HG02840 (cell line): ENCODE data around the gene FOXK2.

Experiments
- ATAC-seq: cut with Tn5 transposase; IDR thresholded peaks from one replicate; pipeline ENCODE4 v1.9.1; 2021; ENCODE audit warnings: mild to moderate bottlenecking, moderate library complexity, moderate number of reproducible peaks; ENCODE audit not compliant: unreplicated experiment, low FRiP score

Gene FOXK2

DNA sequence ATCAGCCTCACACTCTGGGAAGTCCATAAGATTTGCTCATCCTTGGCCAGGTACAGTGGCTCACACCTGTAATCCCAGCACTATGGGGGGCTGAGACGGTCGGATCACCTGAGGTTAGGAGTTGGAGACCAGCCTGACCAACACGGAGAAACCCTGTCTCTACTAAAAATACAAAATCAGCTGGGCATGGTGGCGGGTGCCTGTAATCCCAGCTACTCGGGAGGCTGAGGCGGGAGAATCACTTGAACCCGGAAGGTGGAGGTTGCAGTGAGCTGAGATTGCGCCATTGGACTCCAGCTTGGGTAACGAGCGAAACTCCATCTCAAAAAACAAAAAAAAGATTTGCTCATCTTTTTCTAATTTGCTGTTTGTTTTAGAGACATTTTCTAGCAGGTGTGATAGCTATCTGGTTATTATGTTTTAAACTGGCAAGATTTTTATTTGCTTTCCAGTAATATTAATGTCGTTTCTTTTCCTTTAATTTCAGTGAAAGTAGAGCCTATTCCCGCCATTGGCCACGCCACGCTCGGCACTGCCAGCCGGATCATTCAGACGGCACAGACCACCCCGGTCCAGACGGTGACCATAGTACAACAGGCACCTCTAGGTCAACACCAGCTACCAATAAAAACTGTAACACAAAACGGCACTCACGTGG is 67.2 kb downstream of the FOXK2 start:
- ATAC-seq = no peak

DNA sequence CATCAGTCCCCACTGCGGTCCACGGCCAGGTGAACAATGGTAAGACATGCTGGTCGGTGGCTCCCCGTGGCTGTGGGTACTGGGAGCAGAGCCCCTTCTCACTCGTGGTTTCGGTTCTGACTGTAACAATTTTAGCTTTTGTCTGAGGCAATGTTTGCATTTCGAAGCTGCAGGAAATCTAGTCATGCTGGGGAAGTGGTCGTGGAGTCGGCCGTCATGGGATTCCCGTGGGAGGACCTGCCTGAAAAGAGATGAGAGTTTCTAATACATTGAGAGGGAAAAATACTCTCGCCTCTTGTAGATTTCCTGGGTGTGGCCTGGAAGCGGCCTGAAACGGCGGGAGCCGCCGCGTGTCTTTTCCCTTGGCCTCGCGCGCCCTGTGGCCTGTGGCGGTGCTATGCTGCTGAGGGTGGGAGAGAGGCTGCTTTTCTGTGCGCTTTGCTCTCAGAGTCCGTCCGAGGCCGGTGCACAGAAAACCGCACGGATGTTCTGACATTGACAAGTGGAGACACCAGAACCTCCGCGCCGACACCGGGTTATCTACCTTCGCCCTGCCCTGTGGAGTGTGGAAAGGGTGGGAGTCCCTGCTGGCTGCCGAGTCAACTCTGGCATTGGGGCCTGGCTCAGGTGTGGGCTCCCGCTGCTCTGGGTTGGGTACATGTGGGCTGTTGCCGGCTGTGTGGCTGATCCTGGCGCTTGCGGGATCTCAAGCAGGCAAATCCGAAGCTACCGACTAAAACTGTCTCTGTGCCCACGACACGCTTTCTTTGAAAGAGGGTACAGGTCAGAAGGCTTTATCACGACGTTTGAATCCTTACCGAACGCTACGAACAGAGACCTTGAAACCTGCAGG is 67.9 kb downstream of the FOXK2 start:
- ATAC-seq = no peak

- ATAC-seq = no peak
These were observed 69.0 kb downstream of the FOXK2 start for GRCh38 chr17:82588266-82589175.

GRCh38 chr17:82589851-82590180 is 70.3 kb downstream of the FOXK2 start:
- ATAC-seq = no peak

GRCh38 chr17:82590216-82590615 is 70.7 kb downstream of the FOXK2 start:
- ATAC-seq = no peak

GRCh38 chr17:82590881-82591539 is 71.5 kb downstream of the FOXK2 start:
- ATAC-seq = no peak

GRCh38 chr17:82592289-82592766 is 72.8 kb downstream of the FOXK2 start:
- no peak for ATAC-seq

- ATAC-seq = no peak
These were observed 73.4 kb downstream of the FOXK2 start for GRCh38 chr17:82592767-82593589.

GRCh38 chr17:82593590-82594087 is 74.1 kb downstream of the FOXK2 start:
- ATAC-seq = no peak

DNA sequence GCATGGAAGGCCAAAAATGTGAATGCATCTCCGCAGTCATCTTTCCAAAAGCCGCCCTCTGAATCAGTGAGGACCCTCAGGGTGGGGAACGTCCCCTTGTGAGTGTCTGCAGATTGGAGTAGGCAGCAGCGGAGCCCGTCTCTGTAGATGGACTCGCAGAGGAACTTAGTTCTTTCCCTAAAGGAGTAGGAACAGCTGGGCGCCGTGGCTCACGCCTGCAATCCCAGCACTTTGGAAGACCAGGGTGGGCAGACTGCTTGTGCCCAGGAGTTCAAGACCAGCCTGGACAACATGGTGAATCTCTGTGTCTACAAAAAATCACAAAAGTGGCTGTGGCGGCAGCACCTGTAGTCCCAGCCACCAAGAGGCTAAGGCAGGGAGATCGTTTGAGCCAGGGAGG is 75.0 kb downstream of the FOXK2 start:
- ATAC-seq = no peak

- no peak for ATAC-seq
These were observed 76.4 kb downstream of the FOXK2 start for GRCh38 chr17:82595893-82596292.

DNA sequence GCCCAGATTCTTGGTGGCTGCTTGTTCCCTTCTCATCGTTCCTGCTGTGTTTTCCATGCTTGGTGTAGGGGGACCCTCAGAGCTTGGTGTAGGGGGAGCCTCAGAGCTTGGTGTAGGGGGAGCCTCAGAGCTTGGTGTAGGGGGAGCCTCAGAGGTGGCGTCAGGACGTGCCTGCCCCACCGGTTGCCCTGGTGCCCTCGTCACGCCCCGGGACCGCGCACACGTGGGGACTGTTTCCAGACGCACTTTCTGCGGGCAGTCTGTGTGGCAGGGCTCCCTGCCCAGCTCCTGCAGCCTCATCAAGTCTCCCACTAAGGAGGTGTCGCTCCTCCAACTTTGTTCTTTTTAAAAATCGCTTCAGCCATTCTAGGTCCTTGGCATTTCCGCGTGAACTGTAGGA is 76.8 kb downstream of the FOXK2 start:
- no peak for ATAC-seq

DNA sequence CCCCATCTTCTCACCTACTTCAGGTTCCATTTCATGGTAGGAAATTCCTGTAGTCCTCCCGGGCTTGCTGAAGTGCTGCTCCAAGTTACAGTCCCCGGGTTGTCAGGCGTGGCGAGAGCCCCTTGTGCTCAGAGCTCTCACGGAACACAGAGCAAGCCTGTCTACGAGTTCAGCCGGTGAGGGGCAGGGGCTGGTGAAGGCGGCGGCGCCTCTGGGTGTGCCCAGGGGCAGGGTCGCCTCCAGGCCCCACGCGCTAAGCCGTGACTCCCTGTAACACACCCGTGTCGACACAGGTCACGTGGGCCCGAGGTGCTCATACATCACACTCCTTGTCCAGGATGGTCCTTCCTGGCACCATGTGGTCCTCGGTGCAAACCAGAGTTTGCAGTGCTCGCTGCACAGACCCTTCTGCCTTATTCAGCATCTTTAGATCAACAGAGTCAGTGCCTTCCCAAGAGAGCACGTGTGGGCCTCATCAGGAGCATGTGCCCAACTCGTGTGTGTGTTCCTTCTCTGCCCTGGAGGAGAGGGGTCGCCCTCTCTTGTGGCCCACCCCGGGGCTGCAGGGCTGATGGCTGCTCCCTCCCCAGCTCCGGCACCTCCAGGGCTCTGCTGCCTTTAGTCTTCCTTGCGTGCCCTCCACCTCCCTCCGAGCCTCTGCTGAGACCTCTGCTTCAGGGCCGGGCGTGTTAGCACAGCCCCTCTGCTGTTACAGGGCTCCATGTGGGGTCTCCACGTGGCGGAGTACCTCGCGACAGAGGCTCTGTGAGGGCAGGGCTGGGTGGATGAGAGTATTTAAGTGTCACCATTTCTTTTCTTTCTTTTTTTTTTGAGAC is 77.5 kb downstream of the FOXK2 start:
- no peak for ATAC-seq

DNA sequence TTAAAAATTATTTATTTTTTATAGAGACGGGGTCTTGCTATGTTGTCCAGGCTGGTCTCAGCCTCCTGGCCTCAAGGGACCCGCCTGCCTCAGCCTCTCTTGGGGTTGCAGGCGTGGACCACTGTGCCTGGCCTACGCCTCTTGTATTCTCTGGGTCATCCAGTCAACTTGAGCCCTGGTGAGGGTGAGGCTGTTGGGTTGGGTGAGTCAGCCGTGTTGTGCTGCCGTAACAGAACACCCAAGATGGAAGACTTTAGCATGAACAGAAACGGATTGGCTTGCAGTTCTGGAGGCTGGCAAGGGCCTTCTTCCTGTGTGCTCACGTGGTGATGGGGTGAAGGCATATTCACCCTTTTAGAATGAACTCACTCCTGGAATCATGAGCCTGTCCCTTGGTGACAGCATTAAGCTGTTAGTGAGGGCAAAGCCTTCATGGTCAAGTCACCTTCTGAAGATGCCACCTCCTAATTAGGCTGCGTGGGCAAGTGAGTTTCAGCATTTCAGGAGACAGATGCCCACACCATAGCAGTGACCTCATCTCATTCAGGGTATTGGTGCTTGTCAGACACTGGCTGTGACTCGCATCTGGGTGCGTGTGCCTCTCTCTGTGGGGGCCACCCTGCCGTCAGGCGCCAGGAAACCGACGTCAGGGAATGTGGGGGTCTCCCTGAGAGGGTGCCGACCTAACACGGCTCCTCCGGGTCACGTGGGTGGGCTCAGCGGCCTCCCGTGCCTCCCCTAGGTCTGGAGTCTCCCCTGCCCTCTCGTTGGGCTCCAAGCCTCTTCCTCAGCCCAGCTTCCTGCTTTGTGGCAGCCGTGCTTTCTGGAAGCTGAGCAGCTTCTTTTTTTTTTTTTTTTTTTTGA is 79.0 kb downstream of the FOXK2 start:
- no peak for ATAC-seq

DNA sequence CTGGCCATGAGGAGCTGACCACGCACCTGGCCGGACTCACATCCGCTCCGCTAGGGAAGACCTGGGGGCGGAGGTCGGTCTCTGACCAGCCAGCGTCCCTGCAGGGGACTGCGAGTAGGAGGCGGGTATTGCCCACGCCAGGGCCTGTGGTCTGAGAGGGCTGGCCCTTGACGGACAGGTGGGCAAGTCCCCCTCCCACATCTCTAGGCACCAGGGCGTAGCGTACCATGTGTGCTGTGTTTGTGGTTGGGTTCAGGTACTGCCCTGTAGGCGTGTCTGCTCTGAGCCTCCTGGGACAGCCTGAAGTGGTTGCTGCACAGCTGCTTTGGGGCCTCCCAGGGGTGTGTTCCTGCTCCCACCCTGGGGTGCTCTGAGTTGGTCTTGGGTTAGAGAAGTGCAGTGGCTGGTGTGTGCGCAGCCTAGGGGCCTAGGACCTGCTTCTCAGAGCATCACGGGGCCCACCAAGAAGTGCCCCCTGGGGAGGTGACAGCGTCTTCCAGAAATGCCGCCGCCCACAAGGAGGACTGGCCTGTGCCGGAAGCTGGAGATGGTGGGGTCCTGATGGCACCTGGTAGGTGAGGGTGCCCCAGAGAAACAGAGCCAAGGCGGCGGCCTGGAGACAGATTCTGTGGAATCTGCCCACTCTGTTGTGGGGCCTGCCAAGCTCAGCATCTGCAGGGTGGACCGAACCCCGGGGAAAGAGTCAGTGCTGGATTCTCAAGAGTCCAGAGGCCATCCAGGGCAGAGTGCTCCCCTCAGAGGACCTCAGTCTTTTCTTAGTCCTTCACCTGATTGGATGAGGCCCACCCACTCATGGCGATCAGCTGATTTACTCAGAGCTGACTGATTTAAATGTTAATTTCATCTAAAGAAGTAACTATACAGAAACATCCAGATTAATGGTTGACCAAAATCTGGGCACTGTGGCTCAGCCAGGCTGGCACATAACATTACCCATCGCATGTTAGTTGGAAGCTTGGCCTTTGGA is 80.4 kb downstream of the FOXK2 start:
- ATAC-seq = no peak

GRCh38 chr17:82600731-82601446 is 81.4 kb downstream of the FOXK2 start:
- no peak for ATAC-seq
